HepG2 (cell line): ENCODE measurements around the gene TEF. TPM values are rescaled to one million over a fixed set of nuclear protein-coding genes. Genes with fewer than 3 reads are reported as not detected.

ENCODE experiments used
- EP300 ChIP-seq, 3 experiments: sonication (generic) in 1 of 3; formaldehyde crosslinking in 1 of 3; IDR thresholded peaks; 2 replicates each; pipeline versions ENCODE4 v1.5.1 to v1.6.1; 2011 to 2020; ENCODE audit warnings: low read depth in 2 of 3, low read length in 2 of 3, borderline replicate concordance in 1 of 3, improper control_type of control experiment in 1 of 3, mild to moderate bottlenecking in 1 of 3, missing genetic modification reagents in 1 of 3, moderate library complexity in 1 of 3
- KDM5B ChIP-seq: sonication (generic); formaldehyde crosslinking; IDR thresholded peaks from 2 replicates; pipeline ENCODE4 v1.4.0; 2020; ENCODE audit warnings: missing genetic modification reagents, mild to moderate bottlenecking, borderline replicate concordance
- MTA3 ChIP-seq: sonication (generic); formaldehyde crosslinking; IDR thresholded peaks from 2 replicates; pipeline ENCODE4 v1.4.0; 2020; ENCODE audit warnings: missing genetic modification reagents
- NFKBIZ ChIP-seq: IDR thresholded peaks from 2 replicates; pipeline ENCODE4 v1.6.1; 2018; ENCODE audit warnings: missing genetic modification reagents, missing compliant biosample characterization
- NFYB ChIP-seq: sonication (generic); formaldehyde crosslinking; IDR thresholded peaks from 2 replicates; pipeline ENCODE4 v1.4.0; 2020; ENCODE audit warnings: missing genetic modification reagents
- TCF7 ChIP-seq: sonication (generic); IDR thresholded peaks from 2 replicates; pipeline ENCODE4 v1.6.1; 2016; ENCODE audit warnings: antibody characterized with exemption, low read depth
- ZNF232 ChIP-seq: sonication (generic); formaldehyde crosslinking; IDR thresholded peaks from 2 replicates; pipeline ENCODE4 v1.4.0; 2020; ENCODE audit warnings: missing genetic modification reagents, borderline replicate concordance
- ZNF788 ChIP-seq: sonication (generic); formaldehyde crosslinking; IDR thresholded peaks from 2 replicates; pipeline ENCODE4 v1.5.0; 2020; ENCODE audit warnings: mild to moderate bottlenecking, missing genetic modification reagents, borderline replicate concordance
- polyA plus RNA-seq, 8 experiments: library from polyadenylated mRNA; depleted of rRNA in 3 of 8; stranded (reverse) in 7 of 8; unstranded in 1 of 8; fragments of >200 nt; fragmentation: Illumina TruSeq in 4 of 8; extraction: Trizol in 4 of 8; gene quantifications; 2 replicates each; pipeline versions ENCODE4 v1.2.1 to v1.2.3, GENCODE V29; 2011 to 2016; ENCODE audit warnings: low read depth in 4 of 8, missing spikeins in 1 of 8, mixed read lengths in 1 of 8; ENCODE audit not compliant: insufficient read depth in 1 of 8
- total RNA-seq, 5 experiments: library from RNA; depleted of rRNA; stranded (reverse); fragments of >200 nt; fragmentation: Illumina TruSeq; extraction: Trizol; gene quantifications; 2 replicates each; pipeline ENCODE4 v1.2.3, GENCODE V29; 2016; ENCODE audit warnings: low read depth in 1 of 5
- TF ChIP-seq, protein P1 (sequence below), 2 experiments: sonication (generic) in 1 of 2; formaldehyde crosslinking in 1 of 2; IDR thresholded peaks; 2 replicates each; pipeline versions ENCODE4 v1.6.1 to v1.9.0; 2014 to 2022; ENCODE audit warnings: antibody characterized with exemption in 1 of 2, borderline replicate concordance in 1 of 2, inconsistent platforms in 1 of 2, low read depth in 1 of 2, missing genetic modification reagents in 1 of 2
- TF ChIP-seq, protein P2 (sequence below): sonication (generic); IDR thresholded peaks from 2 replicates; pipeline ENCODE4 v1.6.1; 2016; ENCODE audit warnings: low read depth, borderline replicate concordance
- TF ChIP-seq, protein P3 (sequence below): sonication (generic); formaldehyde crosslinking; IDR thresholded peaks from 2 replicates; pipeline ENCODE4 v1.9.0; 2021; ENCODE audit warnings: missing genetic modification reagents, borderline replicate concordance
- TF ChIP-seq, protein P4 (sequence below): sonication (generic); formaldehyde crosslinking; IDR thresholded peaks from 2 replicates; pipeline ENCODE4 v1.5.0; 2020; ENCODE audit warnings: missing genetic modification reagents
- TF ChIP-seq, protein P5 (sequence below): sonication (generic); formaldehyde crosslinking; IDR thresholded peaks from 2 replicates; pipeline ENCODE4 v1.4.0; 2020; ENCODE audit warnings: missing genetic modification reagents
- TF ChIP-seq, protein P6 (sequence below): sonication (generic); formaldehyde crosslinking; IDR thresholded peaks from 2 replicates; pipeline ENCODE4 v1.4.0; 2020; ENCODE audit warnings: missing genetic modification reagents

TEF gene
- total and polyA plus RNA-seq, 2 of the 13 experiments (the other 11 are each of a cell fraction or from before 2014, with no cell fraction given): 7.6 to 11.2 TPM

DNA sequence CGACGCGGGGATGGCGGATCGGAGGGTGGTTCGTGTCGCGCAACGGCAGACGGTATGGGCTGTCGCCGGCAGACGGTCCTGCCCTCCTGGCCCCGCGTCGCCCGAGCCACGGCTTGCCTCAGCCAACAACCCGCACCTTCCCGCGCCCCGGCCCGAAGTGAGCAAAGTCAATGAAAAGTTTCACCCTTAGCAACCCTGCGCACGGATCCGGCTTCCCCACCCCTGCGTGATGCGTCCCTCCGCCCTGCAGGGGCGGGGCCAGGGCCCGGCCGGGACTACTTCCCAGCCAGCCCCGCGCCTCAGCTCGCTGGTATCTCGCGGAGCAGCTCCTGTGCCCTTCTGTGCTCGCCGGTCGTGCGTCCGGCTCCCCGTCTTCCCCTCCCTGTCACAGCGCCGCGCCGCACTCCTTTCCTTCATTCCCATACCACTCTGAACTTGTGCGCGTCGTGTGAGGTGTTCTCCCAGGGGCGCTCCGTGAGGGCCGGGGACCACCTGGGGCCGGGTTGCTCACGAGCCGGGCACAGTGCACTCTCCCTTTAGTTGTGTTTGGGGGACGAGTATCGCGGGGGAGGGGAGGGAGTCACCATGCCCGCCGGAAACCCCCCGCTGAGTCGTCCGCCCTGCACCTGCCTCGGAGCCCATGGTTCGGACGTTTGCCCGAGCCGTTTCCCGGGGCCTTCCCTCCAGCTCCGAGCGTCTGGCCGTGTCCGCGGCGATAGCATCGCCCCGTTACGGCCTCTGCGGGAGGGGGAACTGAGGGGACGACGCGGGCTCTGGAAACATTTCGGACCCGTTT is 65.1 kb downstream of the TEF start, which contains the start of gene TOB2 (continued):
- TF ChIP-seq, protein P1, sequence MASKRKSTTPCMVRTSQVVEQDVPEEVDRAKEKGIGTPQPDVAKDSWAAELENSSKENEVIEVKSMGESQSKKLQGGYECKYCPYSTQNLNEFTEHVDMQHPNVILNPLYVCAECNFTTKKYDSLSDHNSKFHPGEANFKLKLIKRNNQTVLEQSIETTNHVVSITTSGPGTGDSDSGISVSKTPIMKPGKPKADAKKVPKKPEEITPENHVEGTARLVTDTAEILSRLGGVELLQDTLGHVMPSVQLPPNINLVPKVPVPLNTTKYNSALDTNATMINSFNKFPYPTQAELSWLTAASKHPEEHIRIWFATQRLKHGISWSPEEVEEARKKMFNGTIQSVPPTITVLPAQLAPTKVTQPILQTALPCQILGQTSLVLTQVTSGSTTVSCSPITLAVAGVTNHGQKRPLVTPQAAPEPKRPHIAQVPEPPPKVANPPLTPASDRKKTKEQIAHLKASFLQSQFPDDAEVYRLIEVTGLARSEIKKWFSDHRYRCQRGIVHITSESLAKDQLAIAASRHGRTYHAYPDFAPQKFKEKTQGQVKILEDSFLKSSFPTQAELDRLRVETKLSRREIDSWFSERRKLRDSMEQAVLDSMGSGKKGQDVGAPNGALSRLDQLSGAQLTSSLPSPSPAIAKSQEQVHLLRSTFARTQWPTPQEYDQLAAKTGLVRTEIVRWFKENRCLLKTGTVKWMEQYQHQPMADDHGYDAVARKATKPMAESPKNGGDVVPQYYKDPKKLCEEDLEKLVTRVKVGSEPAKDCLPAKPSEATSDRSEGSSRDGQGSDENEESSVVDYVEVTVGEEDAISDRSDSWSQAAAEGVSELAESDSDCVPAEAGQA (IDR thresholded peaks at IDR 0.05; ENCODE audit: low read depth): no peak; the same call in 1 of the 2 replicates
- TF ChIP-seq, protein P1 (CRISPR knock-in tag; IDR thresholded peaks at IDR 0.05; ENCODE audit: borderline replicate concordance): peak; percentile 61
- TF ChIP-seq, protein P2, sequence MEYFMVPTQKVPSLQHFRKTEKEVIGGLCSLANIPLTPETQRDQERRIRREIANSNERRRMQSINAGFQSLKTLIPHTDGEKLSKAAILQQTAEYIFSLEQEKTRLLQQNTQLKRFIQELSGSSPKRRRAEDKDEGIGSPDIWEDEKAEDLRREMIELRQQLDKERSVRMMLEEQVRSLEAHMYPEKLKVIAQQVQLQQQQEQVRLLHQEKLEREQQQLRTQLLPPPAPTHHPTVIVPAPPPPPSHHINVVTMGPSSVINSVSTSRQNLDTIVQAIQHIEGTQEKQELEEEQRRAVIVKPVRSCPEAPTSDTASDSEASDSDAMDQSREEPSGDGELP: peak; percentile 67; the same call in 1 of the 2 replicates
- TF ChIP-seq ZNF232 (CRISPR knock-in tag) (peak; percentile 55), TCF7 (no peak), NFKBIZ (peak; percentile 92), NFYB (CRISPR knock-in tag) (peak; percentile 53; the same call in 1 of the 2 replicates), MTA3 (CRISPR knock-in tag) (no peak), KDM5B (CRISPR knock-in tag) (peak; percentile 86; the same call in 1 of the 2 replicates), ZNF788 (peak; percentile 96), EP300 (IDR thresholded peaks at IDR 0.05; ENCODE audit: low read depth in 2 of 2, low read length in 2 of 2) (peak; percentile 71 to 81; a peak in 3 of 4 replicates), EP300 (CRISPR knock-in tag; IDR thresholded peaks at IDR 0.05; ENCODE audit: borderline replicate concordance) (peak; percentile 76)
- TF ChIP-seq, protein P3, sequence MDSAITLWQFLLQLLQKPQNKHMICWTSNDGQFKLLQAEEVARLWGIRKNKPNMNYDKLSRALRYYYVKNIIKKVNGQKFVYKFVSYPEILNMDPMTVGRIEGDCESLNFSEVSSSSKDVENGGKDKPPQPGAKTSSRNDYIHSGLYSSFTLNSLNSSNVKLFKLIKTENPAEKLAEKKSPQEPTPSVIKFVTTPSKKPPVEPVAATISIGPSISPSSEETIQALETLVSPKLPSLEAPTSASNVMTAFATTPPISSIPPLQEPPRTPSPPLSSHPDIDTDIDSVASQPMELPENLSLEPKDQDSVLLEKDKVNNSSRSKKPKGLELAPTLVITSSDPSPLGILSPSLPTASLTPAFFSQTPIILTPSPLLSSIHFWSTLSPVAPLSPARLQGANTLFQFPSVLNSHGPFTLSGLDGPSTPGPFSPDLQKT (CRISPR knock-in tag): peak; percentile 79; the same call in 1 of the 2 replicates
- TF ChIP-seq, protein P4, sequence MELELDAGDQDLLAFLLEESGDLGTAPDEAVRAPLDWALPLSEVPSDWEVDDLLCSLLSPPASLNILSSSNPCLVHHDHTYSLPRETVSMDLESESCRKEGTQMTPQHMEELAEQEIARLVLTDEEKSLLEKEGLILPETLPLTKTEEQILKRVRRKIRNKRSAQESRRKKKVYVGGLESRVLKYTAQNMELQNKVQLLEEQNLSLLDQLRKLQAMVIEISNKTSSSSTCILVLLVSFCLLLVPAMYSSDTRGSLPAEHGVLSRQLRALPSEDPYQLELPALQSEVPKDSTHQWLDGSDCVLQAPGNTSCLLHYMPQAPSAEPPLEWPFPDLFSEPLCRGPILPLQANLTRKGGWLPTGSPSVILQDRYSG (CRISPR knock-in tag): peak; percentile 75; the same call in 1 of the 2 replicates
- TF ChIP-seq, protein P5, sequence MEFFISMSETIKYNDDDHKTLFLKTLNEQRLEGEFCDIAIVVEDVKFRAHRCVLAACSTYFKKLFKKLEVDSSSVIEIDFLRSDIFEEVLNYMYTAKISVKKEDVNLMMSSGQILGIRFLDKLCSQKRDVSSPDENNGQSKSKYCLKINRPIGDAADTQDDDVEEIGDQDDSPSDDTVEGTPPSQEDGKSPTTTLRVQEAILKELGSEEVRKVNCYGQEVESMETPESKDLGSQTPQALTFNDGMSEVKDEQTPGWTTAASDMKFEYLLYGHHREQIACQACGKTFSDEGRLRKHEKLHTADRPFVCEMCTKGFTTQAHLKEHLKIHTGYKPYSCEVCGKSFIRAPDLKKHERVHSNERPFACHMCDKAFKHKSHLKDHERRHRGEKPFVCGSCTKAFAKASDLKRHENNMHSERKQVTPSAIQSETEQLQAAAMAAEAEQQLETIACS: peak; percentile 66
- TF ChIP-seq, protein P6, sequence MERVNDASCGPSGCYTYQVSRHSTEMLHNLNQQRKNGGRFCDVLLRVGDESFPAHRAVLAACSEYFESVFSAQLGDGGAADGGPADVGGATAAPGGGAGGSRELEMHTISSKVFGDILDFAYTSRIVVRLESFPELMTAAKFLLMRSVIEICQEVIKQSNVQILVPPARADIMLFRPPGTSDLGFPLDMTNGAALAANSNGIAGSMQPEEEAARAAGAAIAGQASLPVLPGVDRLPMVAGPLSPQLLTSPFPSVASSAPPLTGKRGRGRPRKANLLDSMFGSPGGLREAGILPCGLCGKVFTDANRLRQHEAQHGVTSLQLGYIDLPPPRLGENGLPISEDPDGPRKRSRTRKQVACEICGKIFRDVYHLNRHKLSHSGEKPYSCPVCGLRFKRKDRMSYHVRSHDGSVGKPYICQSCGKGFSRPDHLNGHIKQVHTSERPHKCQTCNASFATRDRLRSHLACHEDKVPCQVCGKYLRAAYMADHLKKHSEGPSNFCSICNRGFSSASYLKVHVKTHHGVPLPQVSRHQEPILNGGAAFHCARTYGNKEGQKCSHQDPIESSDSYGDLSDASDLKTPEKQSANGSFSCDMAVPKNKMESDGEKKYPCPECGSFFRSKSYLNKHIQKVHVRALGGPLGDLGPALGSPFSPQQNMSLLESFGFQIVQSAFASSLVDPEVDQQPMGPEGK (CRISPR knock-in tag): peak; percentile 96
